ENCODE measurements around the gene PRDM16.

The PRDM16 gene

DNA sequence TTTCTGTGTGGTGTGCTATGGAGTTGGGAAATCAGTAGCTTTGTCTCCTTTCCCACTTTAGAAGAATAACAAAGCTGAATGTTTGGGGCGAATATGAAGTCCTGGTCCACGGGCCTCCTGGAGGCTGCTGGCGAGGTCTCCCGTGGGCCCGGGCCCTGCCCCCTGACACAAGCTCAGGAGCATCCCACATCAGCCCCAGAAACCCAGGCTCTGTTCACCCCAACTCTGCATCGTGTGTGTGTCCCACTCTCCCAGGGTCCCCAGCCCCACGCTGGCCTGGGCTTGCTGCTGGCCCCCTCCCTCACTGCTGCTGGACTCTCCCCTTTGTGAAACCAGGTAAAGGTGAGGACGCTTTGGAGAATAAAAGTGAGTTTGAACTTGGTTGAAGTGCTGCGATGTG, 8.1 kb downstream of the PRDM16 start:
- no peaks in the 10 kb centered on the region for H3K4me1 ChIP-seq (ENCODE audit: insufficient read depth, low read length)
- H3K9ac ChIP-seq (ENCODE audit: low read depth, low read length), result no peak overlapping the region
- no peaks in the 10 kb centered on the region for H3K79me2 ChIP-seq (ENCODE audit: insufficient read depth, low read length)
- DNase-seq (no peak), ATAC-seq (ENCODE audit: insufficient read depth, low read depth) (no peak)
- H4K20me1 ChIP-seq (ENCODE audit: insufficient read depth, low read length), result no peaks in the 10 kb centered on the region; the same call in 1 of the 2 replicates
- no peak overlapping the region for H2AFZ ChIP-seq (ENCODE audit: low read depth, low read length)
- H3K4me3 ChIP-seq (ENCODE audit: low read depth in 1 of 2, low read length in 2 of 2), result no peak overlapping the region
- no peaks in the 10 kb centered on the region for H3K36me3 ChIP-seq (ENCODE audit: insufficient read depth, low read length)
- no peaks in the 10 kb centered on the region for H3K9me3 ChIP-seq (ENCODE audit: insufficient read depth, low read length, severe bottlenecking)
- H3K27ac ChIP-seq (ENCODE audit: low read length), result no peak overlapping the region
- no peaks in the 10 kb centered on the region for H3K27me3 ChIP-seq (ENCODE audit: insufficient read depth, low read length, poor library complexity)
- no peak overlapping the region for H3K4me2 ChIP-seq (ENCODE audit: insufficient read depth, low read length)
- TF ChIP-seq CTCF (IDR thresholded peaks at IDR 0.05; ENCODE audit: borderline replicate concordance, extremely low read depth, low read length, poor library complexity, severe bottlenecking) (no peak), EZH2 (IDR thresholded peaks at IDR 0.05; ENCODE audit: borderline replicate concordance, low read depth, low read length, severe bottlenecking) (no peak)

DNA sequence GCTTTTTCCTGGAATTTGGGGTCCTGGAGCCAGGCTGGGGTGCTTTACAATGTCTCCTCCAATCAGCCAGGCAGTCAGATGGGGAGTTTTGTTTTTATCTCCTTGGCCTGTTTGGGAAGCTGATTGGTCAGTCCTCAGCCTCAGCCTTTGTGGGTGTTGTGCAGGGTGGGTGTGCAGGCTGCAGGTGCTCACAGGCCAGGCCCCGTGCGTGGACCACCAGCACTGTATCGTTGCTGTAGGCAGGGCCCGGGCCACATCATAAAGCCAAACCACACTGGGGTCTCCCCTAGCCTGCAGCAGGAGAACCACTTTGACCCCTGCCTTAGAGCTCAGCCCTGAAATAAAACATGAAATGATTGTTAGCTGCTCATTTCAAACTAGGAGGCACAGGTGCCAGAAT, 8.6 kb downstream of the PRDM16 start:
- DNase-seq, result no peak
- Histone ChIP-seq H3K4me3 (ENCODE audit: low read depth in 1 of 2, low read length in 2 of 2) (no peak overlapping the region), H3K27ac (ENCODE audit: low read length) (no peak overlapping the region), H2AFZ (ENCODE audit: low read depth, low read length) (no peak overlapping the region), H3K9ac (ENCODE audit: low read depth, low read length) (no peak overlapping the region), H3K27me3 (ENCODE audit: insufficient read depth, low read length, poor library complexity) (no peaks in the 10 kb centered on the region), H3K9me3 (ENCODE audit: insufficient read depth, low read length, severe bottlenecking) (no peaks in the 10 kb centered on the region), H3K4me1 (ENCODE audit: insufficient read depth, low read length) (no peaks in the 10 kb centered on the region), H3K4me2 (ENCODE audit: insufficient read depth, low read length) (no peak overlapping the region), H3K36me3 (ENCODE audit: insufficient read depth, low read length) (no peaks in the 10 kb centered on the region), H3K79me2 (ENCODE audit: insufficient read depth, low read length) (no peaks in the 10 kb centered on the region), H4K20me1 (ENCODE audit: insufficient read depth, low read length) (no peaks in the 10 kb centered on the region; the same call in 1 of the 2 replicates)
- ATAC-seq (ENCODE audit: insufficient read depth, low read depth), result no peak
- TF ChIP-seq EZH2 (IDR thresholded peaks at IDR 0.05; ENCODE audit: borderline replicate concordance, low read depth, low read length, severe bottlenecking) (no peak), CTCF (IDR thresholded peaks at IDR 0.05; ENCODE audit: borderline replicate concordance, extremely low read depth, low read length, poor library complexity, severe bottlenecking) (no peak)

GRCh38 chr1:3078430-3078861, 9.4 kb downstream of the PRDM16 start:
- ATAC-seq (ENCODE audit: insufficient read depth, low read depth), result no peak
- TF ChIP-seq EZH2 (IDR thresholded peaks at IDR 0.05; ENCODE audit: borderline replicate concordance, low read depth, low read length, severe bottlenecking), result no peak
- TF ChIP-seq CTCF (IDR thresholded peaks at IDR 0.05; ENCODE audit: borderline replicate concordance, extremely low read depth, low read length, poor library complexity, severe bottlenecking), result no peak
- Histone ChIP-seq H3K4me1 (ENCODE audit: insufficient read depth, low read length) (no peaks in the 10 kb centered on the region), H3K9me3 (ENCODE audit: insufficient read depth, low read length, severe bottlenecking) (no peaks in the 10 kb centered on the region), H3K27ac (ENCODE audit: low read length) (no peak overlapping the region), H3K4me2 (ENCODE audit: insufficient read depth, low read length) (no peak overlapping the region), H3K4me3 (ENCODE audit: low read depth in 1 of 2, low read length in 2 of 2) (no peak overlapping the region), H3K79me2 (ENCODE audit: insufficient read depth, low read length) (no peaks in the 10 kb centered on the region), H3K36me3 (ENCODE audit: insufficient read depth, low read length) (no peaks in the 10 kb centered on the region), H2AFZ (ENCODE audit: low read depth, low read length) (no peak overlapping the region), H4K20me1 (ENCODE audit: insufficient read depth, low read length) (no peaks in the 10 kb centered on the region; the same call in 1 of the 2 replicates), H3K27me3 (ENCODE audit: insufficient read depth, low read length, poor library complexity) (no peaks in the 10 kb centered on the region), H3K9ac (ENCODE audit: low read depth, low read length) (no peak overlapping the region)
- DNase-seq, result no peak

DNA sequence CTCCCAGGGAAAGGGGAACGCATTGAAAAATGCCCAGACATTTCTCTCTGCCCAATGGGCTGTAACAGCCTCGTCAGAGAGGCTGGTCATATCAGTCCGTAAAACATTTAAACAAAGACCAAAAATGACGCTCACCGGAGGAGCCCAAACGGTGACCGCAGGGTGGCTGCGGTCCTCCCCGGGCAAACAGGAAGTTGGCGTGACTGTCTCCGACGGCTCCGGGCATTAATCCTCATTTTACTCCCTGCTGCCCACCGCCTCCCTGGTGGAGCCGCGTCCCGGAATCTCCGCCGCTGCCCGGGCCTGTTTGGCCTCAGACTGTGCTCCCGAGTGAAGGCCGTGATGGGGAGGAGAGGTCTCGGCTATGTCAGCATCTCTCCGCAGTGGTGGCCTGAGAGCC, 9.9 kb downstream of the PRDM16 start:
- TF ChIP-seq EZH2 (IDR thresholded peaks at IDR 0.05; ENCODE audit: borderline replicate concordance, low read depth, low read length, severe bottlenecking) (no peak), CTCF (IDR thresholded peaks at IDR 0.05; ENCODE audit: borderline replicate concordance, extremely low read depth, low read length, poor library complexity, severe bottlenecking) (no peak)
- no peaks in the 10 kb centered on the region for H3K36me3 ChIP-seq (ENCODE audit: insufficient read depth, low read length)
- no peak overlapping the region for H2AFZ ChIP-seq (ENCODE audit: low read depth, low read length)
- H3K4me3 ChIP-seq (ENCODE audit: low read depth in 1 of 2, low read length in 2 of 2), result no peak overlapping the region
- H3K27me3 ChIP-seq (ENCODE audit: insufficient read depth, low read length, poor library complexity), result no peaks in the 10 kb centered on the region
- H3K79me2 ChIP-seq (ENCODE audit: insufficient read depth, low read length), result no peaks in the 10 kb centered on the region
- H4K20me1 ChIP-seq (ENCODE audit: insufficient read depth, low read length), result no peaks in the 10 kb centered on the region; the same call in 1 of the 2 replicates
- DNase-seq, result no peak
- H3K9me3 ChIP-seq (ENCODE audit: insufficient read depth, low read length, severe bottlenecking), result no peaks in the 10 kb centered on the region
- H3K4me2 ChIP-seq (ENCODE audit: insufficient read depth, low read length), result no peak overlapping the region
- H3K27ac ChIP-seq (ENCODE audit: low read length), result no peak overlapping the region
- no peak overlapping the region for H3K9ac ChIP-seq (ENCODE audit: low read depth, low read length)
- H3K4me1 ChIP-seq (ENCODE audit: insufficient read depth, low read length), result no peaks in the 10 kb centered on the region
- no peak for ATAC-seq (ENCODE audit: insufficient read depth, low read depth)
